Measurements from ENCODE around the gene AUTS2. TPM values are rescaled to one million over a fixed set of nuclear protein-coding genes. Genes with fewer than 3 reads are reported as not detected.

The AUTS2 gene
- total and polyA plus RNA-seq, 10 donors, result 6.1 to 54.8 (median 29.1) TPM

GRCh38 chr7:70434376-70434775 lies 836.1 kb downstream of the AUTS2 start:
- DNase-seq, result no peak
- no peaks in the 10 kb centered on the region for H3K27me3 ChIP-seq (replicated peaks in 1 of 7)
- H3K4me1 ChIP-seq, result no peaks in the 10 kb centered on the region
- H3K9me3 ChIP-seq, result no peaks in the 10 kb centered on the region
- H3K36me3 ChIP-seq, result no peaks in the 10 kb centered on the region
- 85 to 94% (median 90%) methylated on average over 2 of the region's 2 CpGs for WGBS, 5 donors
- TF ChIP-seq POLR2AphosphoS5 (IDR thresholded peaks at IDR 0.05) (no peak), POLR2A (IDR thresholded peaks at IDR 0.05) (no peak), CTCF (IDR thresholded peaks at IDR 0.05 in 8 of 11, conservative IDR thresholded peaks at IDR 0.05 in 3 of 11) (no peak)
- no peak overlapping the region for H3K4me3 ChIP-seq
- H3K27ac ChIP-seq, result no peak overlapping the region
- intact Hi-C loops (cut with DNase I; ENCODE audit: low total_unique reads), result no loop called here

- Histone ChIP-seq H3K4me3 (no peak overlapping the region), H3K9me3 (no peaks in the 10 kb centered on the region), H3K36me3 (no peaks in the 10 kb centered on the region), H3K27ac (no peak overlapping the region), H3K27me3 (replicated peaks in 1 of 7) (no peaks in the 10 kb centered on the region), H3K4me1 (no peaks in the 10 kb centered on the region)
- TF ChIP-seq CTCF (IDR thresholded peaks at IDR 0.05 in 8 of 11, conservative IDR thresholded peaks at IDR 0.05 in 3 of 11) (no peak), POLR2AphosphoS5 (IDR thresholded peaks at IDR 0.05) (no peak), POLR2A (IDR thresholded peaks at IDR 0.05) (no peak)
- DNase-seq, result no peak
- intact Hi-C loops (cut with DNase I; ENCODE audit: low total_unique reads), result no loop called here
- WGBS, 5 donors, result 69 to 90% (median 84%) methylated on average over 1 of the region's 1 CpG
Observed at GRCh38 chr7:70434821-70435220, 836.5 kb downstream of the AUTS2 start.

- Histone ChIP-seq H3K36me3 (no peaks in the 10 kb centered on the region), H3K4me3 (no peak overlapping the region), H3K4me1 (no peaks in the 10 kb centered on the region), H3K9me3 (no peaks in the 10 kb centered on the region), H3K27ac (no peak overlapping the region), H3K27me3 (replicated peaks in 1 of 7) (no peaks in the 10 kb centered on the region)
- no peak for DNase-seq
- intact Hi-C loops (cut with DNase I; ENCODE audit: low total_unique reads), result no loop called here
- 64 to 77% (median 76%) methylated on average over 1 of the region's 1 CpG for whole genome bisulfite sequencing, 5 donors
- no peak for TF ChIP-seq CTCF (IDR thresholded peaks at IDR 0.05 in 8 of 11, conservative IDR thresholded peaks at IDR 0.05 in 3 of 11)
- TF ChIP-seq POLR2AphosphoS5 (IDR thresholded peaks at IDR 0.05), result no peak
- TF ChIP-seq POLR2A (IDR thresholded peaks at IDR 0.05), result no peak
Observed at GRCh38 chr7:70435634-70436033, 837.4 kb downstream of the AUTS2 start.

- 70 to 82% (median 74%) methylated on average over 5 of the region's 5 CpGs for WGBS, 5 donors
- no peak overlapping the region for H3K27ac ChIP-seq
- no peaks in the 10 kb centered on the region for H3K4me1 ChIP-seq
- no peak for DNase-seq
- H3K27me3 ChIP-seq (replicated peaks in 1 of 7), result no peaks in the 10 kb centered on the region
- intact Hi-C loops (cut with DNase I; ENCODE audit: low total_unique reads), result no loop called here
- H3K9me3 ChIP-seq, result no peaks in the 10 kb centered on the region
- no peak overlapping the region for H3K4me3 ChIP-seq
- no peaks in the 10 kb centered on the region for H3K36me3 ChIP-seq
- TF ChIP-seq POLR2A (IDR thresholded peaks at IDR 0.05) (no peak), POLR2AphosphoS5 (IDR thresholded peaks at IDR 0.05) (no peak), CTCF (IDR thresholded peaks at IDR 0.05 in 8 of 11, conservative IDR thresholded peaks at IDR 0.05 in 3 of 11) (no peak)
Observed at GRCh38 chr7:70436790-70437350, 838.6 kb downstream of the AUTS2 start.

Data from spleen (tissue), 11 donors.